GM10266 (cell line): Measurements from ENCODE around the gene DPYD.

Experiments
- DNase-seq: peaks from one replicate; pipeline ENCODE4 v3.0.0; 2012; ENCODE audit errors: extremely low spot score
- TF ChIP-seq, protein P1 (sequence below): IDR thresholded peaks from 2 replicates; pipeline ENCODE4 v1.5.1; 2012; ENCODE audit warnings: mild to moderate bottlenecking, low read depth; ENCODE audit not compliant: control insufficient read depth, insufficient read depth; ENCODE audit errors: missing control alignments

The DPYD gene

DNA sequence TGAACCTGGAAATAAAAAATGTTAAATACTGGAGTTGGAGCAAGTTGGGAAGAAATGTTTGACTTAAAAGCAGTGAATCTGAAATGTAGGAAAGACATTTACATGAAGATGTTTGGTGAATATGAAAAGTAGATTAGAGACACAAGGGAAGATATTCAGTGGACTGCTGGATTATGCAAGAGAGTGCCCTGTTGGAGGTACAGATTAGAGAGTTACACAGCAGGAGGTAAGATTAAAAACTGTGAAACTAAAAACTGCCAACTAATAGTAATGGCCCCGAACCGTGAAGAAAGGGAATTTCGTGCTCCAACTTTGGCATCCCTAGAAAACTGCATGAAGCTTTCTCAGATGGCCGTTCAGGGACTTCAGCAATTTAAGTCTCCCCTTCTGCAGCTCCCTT, 375.4 kb downstream of the DPYD start:
- no peak for DNase-seq
- TF ChIP-seq, protein P1, sequence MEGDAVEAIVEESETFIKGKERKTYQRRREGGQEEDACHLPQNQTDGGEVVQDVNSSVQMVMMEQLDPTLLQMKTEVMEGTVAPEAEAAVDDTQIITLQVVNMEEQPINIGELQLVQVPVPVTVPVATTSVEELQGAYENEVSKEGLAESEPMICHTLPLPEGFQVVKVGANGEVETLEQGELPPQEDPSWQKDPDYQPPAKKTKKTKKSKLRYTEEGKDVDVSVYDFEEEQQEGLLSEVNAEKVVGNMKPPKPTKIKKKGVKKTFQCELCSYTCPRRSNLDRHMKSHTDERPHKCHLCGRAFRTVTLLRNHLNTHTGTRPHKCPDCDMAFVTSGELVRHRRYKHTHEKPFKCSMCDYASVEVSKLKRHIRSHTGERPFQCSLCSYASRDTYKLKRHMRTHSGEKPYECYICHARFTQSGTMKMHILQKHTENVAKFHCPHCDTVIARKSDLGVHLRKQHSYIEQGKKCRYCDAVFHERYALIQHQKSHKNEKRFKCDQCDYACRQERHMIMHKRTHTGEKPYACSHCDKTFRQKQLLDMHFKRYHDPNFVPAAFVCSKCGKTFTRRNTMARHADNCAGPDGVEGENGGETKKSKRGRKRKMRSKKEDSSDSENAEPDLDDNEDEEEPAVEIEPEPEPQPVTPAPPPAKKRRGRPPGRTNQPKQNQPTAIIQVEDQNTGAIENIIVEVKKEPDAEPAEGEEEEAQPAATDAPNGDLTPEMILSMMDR = no peak

DNA sequence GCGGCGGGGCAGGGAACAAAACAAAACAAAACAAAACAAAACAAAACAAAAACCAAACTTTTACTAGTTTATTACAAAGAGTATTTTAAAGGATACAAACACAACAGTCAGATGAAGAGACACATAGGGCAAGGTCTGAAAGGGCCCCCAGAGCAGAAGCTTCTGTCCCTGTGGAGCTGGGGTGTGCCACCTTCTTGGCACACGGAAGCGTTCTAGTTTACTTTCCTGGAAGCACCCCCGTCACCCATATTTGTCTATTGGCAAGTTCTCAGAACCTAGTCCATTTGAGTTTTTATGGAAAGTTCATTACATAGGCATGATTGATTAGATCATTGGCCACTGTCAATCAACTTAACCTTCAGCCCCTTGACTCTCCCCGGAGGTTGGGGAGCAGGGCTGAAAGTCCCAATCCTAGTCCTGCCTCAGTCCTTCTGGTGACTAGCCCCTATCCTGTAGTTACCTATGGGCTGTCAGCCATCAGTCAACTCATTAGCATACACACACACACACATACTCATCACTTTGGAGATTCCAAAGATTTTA, 380.4 kb downstream of the DPYD start:
- no peak for DNase-seq
- TF ChIP-seq, protein P1 = no peak

DNA sequence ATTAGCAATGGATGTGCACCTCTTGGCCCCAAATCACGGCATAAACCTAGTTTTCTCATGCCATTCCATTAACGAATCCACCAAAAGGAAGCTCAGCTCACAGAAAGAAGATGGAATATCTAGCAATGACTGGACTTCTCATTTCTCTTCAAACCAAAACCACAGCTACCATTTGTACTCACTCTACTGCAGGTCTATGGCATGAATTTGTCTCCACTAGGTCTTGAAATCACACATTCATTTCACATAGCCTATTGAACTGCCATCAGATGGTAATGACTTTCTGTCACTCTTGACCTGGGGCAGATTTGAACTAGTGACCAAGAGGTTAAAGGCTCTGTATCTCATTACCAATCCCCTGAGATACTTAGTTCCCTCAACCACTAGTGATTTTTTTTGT, 382.7 kb downstream of the DPYD start:
- DNase-seq = no peak
- TF ChIP-seq, protein P1 = no peak

DNA sequence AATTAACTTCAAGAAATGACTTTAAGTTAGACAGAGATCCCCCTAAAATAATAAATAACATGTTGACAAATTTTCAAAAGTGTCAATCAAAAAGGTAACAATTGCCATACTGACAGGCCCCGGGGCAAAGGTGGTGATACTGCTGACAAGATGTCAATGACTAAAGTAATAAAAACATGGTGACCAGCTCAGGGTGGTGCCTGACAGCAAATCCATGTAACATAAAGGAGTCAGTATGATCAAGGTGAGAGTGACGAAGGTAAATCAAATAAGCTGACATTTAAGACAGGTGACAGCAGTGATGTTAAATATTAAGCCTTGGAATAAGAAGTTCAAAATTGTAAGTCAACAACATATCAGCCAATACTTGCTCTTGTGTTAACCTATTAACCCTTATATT, 387.5 kb downstream of the DPYD start:
- DNase-seq = no peak
- TF ChIP-seq, protein P1 = no peak

DNA sequence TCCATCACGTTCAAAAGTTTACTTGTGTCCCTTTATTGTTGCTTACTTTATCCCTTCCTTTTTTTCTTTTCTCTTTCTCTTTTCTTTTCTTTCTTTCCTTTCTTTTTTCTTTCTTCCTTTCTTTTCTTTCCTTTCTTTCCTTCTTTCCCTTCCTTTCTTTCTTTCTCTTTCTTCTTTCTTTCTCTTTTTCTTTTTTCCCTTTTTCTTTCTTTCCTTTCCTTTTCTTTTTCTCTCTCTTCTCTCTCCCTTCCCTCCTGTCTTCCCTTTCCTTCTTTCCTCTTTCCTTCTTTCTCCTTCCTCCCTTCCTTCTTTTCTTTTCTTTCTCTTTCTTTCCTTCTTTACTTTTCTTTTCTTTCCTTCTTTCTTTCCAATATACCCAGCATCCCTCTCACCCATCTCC, 391.2 kb downstream of the DPYD start:
- DNase-seq = no peak
- TF ChIP-seq, protein P1 = no peak

DNA sequence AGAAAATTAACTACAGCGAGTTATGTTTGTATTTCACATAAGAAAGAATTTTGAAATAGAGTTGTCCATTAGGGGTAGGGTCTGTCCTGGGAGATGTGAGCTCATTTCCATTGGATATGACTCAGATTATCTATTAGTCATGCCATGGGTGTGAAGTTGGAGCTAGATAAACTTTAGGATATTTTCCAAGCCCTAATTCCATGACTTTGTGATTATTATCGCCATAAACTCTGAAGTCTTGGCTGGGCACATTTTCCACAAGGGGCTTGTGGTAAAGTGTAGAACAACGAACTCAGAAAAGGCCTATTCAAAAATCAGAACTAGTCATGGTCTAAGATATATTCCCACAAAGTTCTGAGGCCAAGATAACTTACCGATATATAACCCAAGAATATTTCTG, 396.6 kb downstream of the DPYD start:
- no peak for DNase-seq
- TF ChIP-seq, protein P1 = no peak

DNA sequence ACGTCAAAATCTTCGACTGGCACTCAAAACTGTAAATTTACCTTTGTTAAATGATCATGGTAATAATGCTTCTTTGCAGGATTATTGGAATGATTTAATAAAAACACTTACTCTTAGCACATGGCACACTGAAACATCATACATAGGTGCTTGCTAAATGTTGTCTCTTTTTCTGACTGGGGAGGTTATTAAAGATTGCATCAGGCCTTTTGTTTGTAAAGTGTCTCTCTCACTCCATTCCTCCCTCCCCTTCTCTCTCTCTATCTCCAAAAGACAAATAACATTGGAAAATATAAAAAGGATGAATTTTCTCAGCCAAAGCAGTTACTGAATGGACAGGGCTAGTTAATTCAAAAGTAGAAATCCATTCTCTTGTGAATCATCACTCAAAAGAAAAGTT, 404.2 kb downstream of the DPYD start:
- DNase-seq = no peak

More for the DNA sequence above, 404.2 kb downstream of the DPYD start:
- TF ChIP-seq, protein P1 = no peak
